ENCODE measurements around the gene TRPC4.
A peak's percentile ranks its signal among the peaks of the same experiment; 100 is the strongest.

TRPC4 gene

DNA sequence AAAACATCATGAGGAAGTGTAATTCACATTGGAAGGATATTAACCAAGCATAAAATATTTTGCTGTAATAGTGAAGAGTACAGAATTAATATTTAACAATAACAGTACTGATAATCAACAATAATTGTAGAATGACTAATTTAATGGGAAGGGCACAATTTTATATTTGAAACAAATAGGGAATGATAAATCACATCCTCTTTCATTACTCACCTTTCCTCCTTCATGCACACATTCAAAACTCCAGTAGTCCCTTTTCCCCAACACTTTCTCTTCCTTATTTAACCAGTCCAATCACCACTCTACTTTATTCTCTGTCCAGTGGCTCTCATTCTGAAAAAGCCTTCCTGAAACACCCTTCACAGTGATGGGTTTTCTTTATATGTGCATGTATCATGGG is 160.3 kb downstream of the TRPC4 start:
- no peak for FAIRE-seq

DNA sequence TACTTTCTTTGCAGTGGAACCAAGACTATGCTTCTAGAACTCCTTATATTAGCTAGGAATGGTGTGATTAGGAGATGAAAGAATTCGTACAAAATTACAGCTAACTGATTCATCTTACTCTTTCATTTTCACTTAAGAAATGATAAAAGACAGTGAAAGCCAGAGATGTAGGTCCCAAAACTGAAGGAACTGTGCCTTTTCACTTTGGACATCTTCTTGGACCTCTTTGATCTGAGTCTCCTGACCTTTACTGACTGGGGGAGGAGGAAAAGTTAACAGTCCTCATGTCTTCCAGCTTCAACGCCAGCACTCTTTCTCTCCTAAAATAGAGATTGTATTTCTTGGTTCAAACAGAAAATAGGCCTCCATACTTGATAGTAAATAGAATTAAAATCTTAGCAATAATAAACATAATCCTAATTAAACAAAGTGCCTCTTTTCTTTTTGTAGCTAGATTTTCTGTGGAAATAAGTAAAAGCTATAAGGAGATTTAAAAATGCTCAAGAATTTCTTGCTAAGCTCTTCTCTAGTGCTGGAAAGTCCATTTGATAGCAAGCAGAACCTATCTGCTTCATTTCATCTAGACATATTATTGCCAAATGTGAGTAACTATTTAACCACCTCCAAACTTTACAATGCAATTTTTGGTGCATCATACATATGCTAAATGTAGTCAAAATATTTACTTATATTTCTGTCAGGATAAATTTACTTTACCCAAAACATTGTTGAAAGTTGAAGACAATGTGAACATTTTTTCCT is 161.7 kb downstream of the TRPC4 start:
- no peak for FAIRE-seq

DNA sequence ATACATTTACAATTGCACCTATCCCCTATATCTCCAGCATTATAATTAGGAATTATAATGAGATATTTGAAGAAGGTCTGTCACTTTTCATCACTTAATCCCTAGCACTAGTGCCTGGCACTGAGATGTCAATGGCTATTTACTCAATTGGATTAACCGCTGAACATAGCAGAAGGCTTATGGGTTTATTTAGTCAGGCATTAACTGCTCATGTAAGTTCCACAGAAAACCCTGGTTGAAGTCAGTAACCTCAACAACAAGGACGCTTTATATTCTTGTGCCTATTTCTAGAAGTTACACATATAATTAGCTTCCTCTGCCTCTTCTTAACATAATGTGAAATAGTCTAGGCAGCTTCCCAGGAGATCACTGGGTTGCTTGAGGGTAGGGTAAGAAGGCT is 163.5 kb downstream of the TRPC4 start:
- FAIRE-seq: no peak

DNA sequence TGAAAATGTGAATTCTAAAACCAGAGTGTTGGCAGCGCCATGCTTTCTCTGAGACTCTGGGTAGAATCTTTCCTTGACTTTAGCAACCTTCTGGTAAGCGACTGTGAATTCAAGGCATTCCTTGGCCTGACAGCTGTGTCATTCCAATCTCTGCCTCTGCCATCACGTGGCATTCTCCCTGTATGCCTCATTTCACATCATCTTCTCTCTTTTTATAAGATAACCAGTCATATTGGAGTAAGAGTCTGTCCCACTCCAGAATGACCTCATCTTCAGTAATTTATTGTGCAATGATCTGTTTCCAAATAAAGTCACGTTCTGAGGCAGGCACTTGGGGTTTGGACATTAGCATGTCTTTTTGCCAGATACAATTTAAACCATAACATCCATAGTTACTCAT is 167.6 kb downstream of the TRPC4 start:
- no peak for FAIRE-seq

DNA sequence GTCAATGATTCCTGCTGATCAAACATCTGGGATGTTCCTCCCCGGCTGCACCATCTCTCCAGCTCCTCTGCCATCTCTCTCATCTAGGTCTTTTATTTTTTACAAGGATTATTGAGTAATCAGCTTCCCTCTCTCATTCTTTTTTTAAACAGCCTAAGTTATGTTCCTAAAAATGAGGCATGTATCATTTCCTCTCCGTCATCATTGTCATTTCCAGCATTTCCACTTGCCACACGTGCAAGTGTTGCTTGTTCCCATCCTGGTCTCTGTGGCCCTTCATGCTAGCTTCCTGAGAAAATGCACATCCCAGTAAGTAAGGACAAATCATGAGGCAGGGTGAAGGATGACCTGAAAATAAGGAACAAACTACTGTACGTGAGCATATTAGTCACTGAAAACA is 168.3 kb downstream of the TRPC4 start:
- FAIRE-seq: no peak

DNA sequence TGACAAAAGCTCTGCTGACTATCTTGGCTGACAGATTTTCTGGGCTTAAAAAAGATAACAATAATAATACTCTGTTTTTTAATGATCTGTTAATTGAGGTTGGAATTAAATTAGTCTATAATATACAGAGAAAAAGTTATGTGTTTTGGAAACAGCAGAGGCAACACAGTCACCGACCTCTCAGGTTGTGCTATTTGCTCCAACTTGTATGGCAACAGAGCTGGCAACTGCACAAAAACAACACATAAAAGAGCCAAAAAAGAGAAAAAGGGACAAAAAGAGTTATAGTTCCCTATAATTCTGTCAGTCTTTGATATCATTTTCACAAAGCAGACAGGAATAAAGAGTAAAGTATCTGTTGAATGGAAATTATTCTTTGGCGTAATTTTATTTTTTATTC is 168.7 kb downstream of the TRPC4 start:
- FAIRE-seq: no peak

DNA sequence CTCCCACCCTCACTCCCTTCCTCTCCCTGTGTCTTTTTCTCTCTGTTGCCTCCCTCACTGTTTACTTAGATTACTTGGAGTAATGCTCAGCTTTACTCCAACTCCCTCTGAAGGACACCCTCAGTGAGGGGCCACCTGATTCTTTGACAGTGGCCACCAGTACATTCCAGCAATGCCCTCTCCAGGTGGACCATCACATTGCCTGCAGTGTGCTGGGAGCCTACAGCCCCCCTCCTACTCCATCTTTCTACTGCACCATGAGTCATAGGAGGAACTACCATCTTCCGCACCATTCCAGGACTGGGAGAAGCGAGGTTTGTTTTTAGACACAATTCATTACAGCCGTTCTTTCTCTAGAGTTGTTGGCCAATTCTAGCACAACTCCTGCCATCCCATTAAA is 174.4 kb downstream of the TRPC4 start:
- FAIRE-seq: no peak

DNA sequence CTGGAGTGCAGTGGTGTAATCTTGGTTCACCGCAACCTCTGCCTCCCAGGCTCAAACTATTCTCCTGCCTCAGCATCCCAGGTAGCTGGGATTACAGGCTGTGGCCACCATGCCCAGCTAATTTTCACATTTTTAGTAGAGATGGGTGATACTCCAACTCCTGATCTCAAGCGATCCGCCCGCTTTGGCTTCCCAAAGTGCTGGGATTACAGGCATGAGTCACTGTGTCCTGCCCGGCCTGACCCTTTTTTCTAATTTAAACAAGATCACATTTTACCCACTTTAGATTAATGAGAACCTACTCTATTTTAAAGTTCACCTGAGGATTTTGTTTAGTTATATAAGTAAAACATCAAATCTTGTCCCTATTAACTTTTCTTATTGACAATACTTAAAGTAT is 179.2 kb downstream of the TRPC4 start:
- no peak for FAIRE-seq

DNA sequence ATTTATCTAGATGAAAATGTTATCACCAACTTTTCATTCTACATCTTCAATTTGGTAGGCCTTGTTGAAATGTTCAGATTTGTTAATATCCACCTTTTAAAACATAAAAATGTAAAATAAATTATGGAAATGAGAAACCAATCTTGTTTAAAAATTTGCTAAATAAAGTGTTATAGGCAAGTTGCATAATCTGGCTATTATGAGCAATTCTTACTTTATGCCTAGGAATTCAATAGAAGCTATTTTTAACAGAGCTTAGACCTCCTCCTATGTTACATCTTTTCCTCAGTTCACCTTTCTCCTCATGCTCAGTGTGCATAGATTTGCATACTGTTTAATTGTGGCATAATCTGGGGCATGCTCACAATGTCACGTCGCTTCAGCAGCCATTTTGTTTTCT is 183.1 kb downstream of the TRPC4 start:
- no peak for FAIRE-seq

DNA sequence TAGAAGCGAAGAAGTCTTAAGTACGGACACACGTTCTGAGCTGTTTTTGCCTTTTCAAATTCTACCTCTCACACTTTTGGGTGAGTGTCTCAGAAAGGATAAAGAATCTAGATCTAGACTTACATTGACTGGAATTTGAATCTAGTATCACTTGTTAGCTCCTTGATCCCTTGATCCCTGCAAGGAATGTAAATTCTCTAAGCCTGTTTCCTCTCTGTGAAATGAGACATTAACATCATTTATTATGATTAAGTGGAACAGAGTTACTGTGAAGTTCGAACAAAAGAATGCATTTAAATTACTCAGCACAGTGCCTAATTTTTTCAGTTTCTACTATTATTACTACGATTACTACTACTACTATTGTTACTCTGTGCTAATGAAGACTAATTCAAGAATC is 184.4 kb downstream of the TRPC4 start:
- peak; percentile 66 for FAIRE-seq

DNA sequence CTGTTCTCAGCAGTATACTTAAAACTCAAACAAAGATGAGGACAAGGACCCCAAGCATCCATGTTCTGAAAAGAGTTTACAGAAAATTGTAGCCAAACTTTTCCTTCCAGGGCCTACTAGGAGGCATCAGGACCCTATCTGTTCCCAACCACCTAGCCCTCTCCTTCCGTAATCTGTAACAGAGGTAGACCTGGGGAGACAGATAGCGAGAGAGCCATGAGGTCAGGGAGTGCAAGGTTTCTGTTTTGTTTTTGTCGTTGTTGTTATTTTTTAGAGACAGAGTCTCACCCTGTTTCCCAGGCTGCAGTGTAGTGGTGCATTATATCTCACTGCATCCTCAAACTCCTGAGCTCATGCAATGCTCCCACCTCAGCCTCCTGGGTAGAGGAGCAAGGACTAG is 187.1 kb downstream of the TRPC4 start:
- FAIRE-seq: no peak

DNA sequence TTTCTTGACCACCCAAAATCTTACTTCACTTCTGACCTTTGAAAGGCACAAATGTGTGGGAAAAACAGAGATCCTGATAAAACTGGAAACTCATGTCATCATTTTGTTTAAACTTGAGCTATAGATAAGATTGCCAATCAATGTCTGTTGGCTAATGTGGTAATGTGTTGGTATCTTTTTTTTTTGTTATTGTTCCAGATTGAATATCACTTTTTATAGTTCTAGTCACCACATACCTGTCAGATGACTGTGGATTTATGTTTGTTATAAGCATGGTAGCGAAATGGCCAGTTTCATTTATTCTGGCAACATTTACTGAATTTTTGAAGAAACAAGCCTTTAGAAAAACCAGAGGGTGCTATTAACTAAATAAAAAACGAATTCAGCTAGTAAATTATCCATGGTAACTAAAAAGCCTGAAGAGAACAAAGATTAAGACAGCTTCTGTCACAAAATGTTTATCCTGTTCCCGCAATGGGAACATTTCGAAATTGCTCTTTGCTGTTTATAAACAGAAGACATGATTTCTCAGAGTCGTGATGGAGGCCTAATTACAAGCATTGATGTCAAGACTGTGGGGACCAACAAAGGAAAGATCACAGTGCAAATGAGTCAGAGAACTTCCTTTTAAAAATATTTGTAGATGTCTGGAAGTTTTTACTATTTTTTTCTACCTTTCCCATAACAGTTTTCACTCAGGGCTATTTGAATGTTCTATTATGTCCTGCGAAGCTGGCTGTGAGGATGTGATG is 188.1 kb downstream of the TRPC4 start:
- FAIRE-seq: no peak

DNA sequence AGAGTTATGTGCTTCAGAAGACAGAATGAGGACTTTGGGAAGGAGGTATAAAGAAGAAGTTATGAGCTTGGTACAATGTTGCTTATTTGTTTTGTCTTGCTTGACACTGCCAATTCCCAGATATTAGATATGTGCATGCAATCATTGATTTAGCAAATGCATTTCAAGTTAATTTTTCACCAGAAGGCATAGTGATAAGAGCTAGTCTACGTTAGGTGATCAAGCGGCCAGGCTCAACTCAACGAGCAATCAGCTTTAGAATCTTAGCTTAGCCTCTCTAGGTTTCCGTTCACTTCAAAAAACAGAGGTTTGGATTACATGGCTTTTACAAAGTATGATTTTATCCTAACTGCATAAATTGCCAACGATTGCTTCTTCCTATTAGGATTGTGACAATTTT is 189.4 kb downstream of the TRPC4 start:
- no peak for FAIRE-seq

DNA sequence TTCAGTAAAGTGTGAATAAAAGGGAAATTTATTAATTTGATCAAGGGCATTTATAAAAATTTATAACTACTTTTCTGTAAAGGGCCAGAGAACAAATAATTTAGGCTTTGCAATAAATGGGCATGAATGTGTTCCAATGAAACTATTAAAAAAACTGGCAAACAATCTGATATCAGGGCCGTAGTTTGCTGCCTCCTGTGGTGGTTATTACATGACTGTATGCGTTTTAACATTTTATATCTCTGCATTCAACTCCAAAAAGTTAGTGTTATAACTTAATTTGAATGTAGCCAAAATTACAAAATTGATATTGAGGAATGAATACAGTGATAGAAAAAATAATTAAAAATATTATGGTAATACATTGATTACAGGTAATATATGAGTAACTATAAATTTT is 190.5 kb downstream of the TRPC4 start:
- peak; percentile 72 for FAIRE-seq

DNA sequence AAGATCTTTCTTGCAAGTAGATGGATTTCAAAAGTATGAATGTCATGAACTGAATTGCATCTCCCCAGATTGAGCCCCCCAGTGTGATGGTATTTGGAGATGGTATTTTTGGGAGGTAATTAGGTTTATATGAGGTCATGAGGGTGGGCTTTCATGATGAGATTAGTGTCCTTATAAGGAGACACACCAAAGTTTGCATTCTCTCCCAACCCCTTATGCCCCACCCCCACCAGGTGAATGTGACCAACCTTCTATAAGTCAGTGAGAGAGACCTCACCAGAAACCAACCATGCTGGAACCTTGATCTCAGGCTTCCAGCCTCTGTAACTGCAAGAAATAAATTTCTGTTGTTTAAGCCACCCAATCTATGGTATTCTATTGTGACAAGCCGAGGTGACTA is 199.7 kb downstream of the TRPC4 start:
- no peak for FAIRE-seq

DNA sequence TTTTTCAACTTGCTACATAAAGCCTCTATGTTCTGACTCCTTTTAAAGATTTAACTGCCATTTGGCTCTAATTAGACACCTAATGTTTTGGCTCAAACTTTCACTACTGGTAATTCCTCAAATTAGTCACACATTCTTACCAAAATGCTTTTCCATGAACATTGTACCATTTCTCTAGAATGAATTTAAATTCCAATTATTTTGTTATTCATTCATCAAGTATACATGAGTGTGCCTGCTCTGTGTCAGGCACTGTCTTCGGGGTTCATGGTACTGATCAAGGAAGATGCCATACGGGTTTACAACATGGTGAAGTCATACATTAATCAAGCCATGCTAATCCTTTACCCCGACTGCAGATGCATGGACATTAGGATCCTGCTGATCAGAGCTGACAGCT is 201.9 kb downstream of the TRPC4 start:
- no peak for FAIRE-seq

DNA sequence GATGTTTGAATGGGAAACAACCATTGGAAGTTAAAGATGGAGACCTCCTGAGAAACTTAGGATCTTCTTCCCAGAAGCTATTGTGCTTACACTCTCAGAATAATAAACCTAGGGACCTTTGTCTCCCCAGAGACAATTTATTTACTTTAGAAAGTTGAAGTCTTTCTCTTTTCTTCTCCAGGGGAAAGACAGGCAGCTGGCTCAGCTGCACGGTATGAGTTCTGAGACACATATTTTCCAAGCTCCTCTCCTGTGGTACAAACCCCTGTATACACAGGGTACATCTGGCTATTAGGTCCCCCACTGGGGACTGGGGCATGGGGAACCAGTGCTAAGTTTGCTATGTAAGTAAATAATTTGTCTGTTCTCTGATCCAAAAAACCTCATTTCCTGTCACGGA is 203.5 kb downstream of the TRPC4 start:
- FAIRE-seq: no peak

DNA sequence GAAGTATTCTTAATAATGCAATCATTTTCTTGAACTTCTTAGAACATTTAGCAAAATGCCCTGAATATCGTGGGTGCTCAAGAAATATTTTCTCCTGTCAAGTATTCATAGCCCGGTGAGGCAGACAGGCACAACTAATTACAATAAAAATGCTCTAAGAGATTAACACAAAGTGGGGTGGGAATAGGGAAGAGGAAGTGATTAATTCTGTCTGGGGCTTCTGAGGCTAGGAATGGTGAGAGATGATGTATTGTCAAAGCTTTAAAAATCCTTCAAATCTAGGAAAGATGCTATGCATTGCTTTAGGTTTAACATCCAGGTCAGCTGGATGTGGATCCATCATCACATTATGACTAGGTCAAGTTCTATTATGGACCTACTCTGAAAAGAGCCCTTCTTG is 204.2 kb downstream of the TRPC4 start:
- FAIRE-seq: no peak

DNA sequence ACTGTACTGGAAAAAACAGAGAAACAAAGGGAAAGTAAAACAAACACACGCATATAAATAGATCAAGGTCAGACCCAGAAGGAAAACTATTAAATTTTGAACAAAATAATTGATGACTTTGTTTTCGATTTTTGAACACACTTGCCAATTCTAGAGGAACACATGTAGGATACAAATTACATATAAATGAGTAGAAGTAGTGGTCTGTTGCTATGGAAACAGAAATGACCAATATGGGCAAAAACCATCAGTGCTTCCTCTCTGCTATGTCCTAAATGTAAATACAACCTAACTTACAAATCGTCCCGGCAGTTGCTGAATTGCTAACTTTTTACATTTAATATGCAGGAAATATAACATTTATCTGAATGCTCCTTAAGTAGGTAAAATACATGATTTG is 205.8 kb downstream of the TRPC4 start:
- no peak for FAIRE-seq

DNA sequence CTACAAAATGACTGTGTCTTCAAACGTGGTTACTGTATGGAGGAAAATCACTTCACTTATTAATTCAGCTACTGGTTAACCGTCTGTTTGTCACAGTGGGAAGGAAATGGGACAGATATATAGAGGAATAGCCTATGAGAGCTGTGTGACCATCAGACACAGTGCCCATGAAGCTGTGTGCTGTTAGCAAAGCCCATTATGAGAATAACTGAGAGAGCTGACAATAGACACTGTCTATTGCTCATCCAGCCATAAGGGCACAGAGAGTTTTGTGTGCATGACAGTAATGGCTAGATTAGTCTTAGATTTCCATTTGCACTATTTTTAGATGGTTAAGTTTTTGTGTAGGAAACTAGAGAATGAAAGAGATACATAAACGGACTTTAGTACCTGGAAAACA is 206.9 kb downstream of the TRPC4 start:
- FAIRE-seq: no peak

DNA sequence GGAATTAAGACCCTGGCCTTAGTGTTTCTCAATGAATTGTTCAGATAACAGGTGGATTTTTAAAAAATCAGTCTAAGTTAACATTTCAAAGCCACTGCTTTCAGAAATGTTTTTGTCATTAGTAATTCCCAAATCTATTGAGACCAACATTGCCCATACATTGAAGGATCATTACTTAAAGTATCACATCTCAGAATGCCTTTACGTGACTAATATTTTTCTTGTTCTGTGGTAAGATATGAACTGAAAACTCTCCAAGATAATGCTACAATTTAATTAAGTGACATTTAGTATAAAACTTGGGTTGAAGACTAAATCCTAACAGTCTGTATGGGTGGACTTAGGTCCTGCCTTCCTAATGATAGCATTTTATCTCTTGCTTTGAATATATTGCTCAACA is 211.6 kb downstream of the TRPC4 start:
- no peak for FAIRE-seq

DNA sequence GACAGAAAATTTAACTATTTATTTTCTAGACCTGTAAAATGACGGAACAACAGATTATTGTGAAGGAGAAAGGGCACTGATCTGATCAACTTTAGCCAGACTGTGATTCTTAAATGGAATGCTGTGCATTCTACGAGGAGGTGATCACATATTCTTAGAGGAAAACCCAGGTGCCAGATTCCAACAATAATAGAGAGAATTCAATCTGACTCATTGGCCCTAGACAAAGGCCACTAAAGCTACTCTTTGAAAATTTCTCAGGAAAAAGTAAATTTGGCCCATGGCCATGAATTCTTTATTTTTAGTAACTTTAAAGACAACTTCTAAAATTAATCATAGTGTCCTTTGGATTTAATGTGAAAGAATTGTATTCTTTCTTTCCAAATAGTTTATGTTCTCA is 212.4 kb downstream of the TRPC4 start:
- FAIRE-seq: no peak

DNA sequence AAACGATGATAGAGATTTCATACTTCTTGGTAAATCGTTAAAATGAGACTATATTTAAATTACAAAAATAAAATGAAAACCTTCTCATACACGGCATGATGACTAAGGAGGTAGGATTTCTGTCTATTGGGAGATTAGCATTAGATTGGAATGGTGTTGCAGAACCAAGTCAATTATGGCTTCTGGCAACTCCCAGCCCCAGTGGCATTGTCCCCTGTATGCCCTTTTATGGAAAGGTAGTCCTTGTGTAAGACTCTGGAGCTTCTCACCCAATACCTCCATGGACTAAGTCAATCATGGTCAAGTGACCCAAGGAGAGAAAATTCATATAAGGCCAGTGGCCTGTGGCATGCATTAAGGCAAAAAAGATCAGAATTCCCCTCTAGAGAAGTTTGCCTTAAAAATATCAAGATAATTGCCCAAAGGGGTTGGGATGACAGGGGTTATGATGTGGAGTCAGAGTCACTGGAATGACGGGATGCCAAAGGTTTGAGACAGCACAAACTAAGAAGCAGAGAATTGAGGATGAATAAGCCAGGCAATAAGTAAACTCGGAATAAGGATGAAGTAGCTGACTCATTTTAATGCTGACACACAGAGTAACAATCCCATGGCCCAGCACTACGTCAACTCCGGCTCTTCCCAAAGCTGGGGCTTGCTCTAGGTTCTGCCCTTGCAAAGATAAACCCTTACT is 213.2 kb downstream of the TRPC4 start:
- FAIRE-seq: no peak

DNA sequence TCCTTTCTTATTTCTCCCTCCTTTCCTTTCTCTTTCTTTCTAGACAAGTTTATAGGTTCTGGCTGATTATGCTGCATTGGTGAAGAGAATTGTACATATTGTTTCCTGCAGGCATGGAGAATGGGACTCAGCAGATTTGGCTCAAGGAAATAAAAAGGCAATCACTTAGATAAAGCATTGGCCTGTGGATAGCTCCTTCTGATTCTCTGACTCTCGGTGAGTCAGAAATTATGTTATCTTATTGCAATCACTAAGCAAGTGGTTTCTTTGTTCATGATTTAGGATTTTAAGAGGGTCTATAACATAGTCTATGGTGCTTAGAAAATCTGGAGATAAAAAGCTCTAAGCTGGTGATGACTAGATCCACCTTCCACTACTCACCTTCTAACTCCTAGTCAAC is 217.0 kb downstream of the TRPC4 start:
- no peak for FAIRE-seq
